ENCODE results near the gene KRTAP2-1.
"Not testable (repeated sequence)": the region's sequence is repeated elsewhere in the genome, so short reads cannot be mapped to it uniquely, and the experiment has no call there.

KRTAP2-1 gene

GRCh38 chr17:41055130-41055529 is 8.0 kb upstream of the KRTAP2-1 start, which contains the start of gene KRTAP2-2:
KRTAP2-2 (minus strand) TSS chr17:41055230; CDS start chr17:41055211, 19 bp downstream.
- DNase-seq = not testable (repeated sequence)

- DNase-seq = not testable (repeated sequence)
These were observed 7.4 kb upstream of the KRTAP2-1 start for GRCh38 chr17:41054556-41054955.

GRCh38 chr17:41054025-41054424 is 6.9 kb upstream of the KRTAP2-1 start:
- DNase-seq = no peak

- no peak for DNase-seq
These were observed 5.5 kb upstream of the KRTAP2-1 start for GRCh38 chr17:41052566-41052965.

- no peak for DNase-seq
These were observed 2.0 kb upstream of the KRTAP2-1 start for GRCh38 chr17:41049110-41049509.

- DNase-seq = no peak
These were observed 1.3 kb upstream of the KRTAP2-1 start for GRCh38 chr17:41048441-41048840.

GRCh38 chr17:41042953-41043352 is 4.2 kb downstream of the KRTAP2-1 start:
- no peak for DNase-seq

GRCh38 chr17:41040783-41041571 is 6.1 kb downstream of the KRTAP2-1 start, which contains the start of gene KRTAP1-1:
KRTAP1-1 (minus strand) TSS chr17:41041450; CDS start chr17:41041397, 53 bp downstream.
- DNase-seq = not testable (repeated sequence)

- no peak for DNase-seq
These were observed 9.2 kb downstream of the KRTAP2-1 start for GRCh38 chr17:41037853-41038350.

- not testable (repeated sequence) for DNase-seq
These were observed 12.7 kb downstream of the KRTAP2-1 start, which contains the start of gene KRTAP1-3 for GRCh38 chr17:41034346-41034935. KRTAP1-3 (minus strand) TSS chr17:41034874; CDS start chr17:41034821, 53 bp downstream.

GRCh38 chr17:41029633-41030245 is 17.4 kb downstream of the KRTAP2-1 start, which contains the start of gene KRTAP1-4:
KRTAP1-4 (minus strand) TSS chr17:41030195; CDS start chr17:41030078, 117 bp downstream.
- DNase-seq = no peak

GRCh38 chr17:41026715-41027471 is 20.2 kb downstream of the KRTAP2-1 start, which contains the start of gene KRTAP1-5:
KRTAP1-5 (minus strand) TSS chr17:41027208; CDS start chr17:41027155, 53 bp downstream.
- no peak for DNase-seq

GRCh38 chr17:41024697-41025096 is 22.4 kb downstream of the KRTAP2-1 start:
- no peak for DNase-seq

GRCh38 chr17:41020336-41020735 is 26.8 kb downstream of the KRTAP2-1 start:
- DNase-seq = no peak

GRCh38 chr17:41019415-41019814 is 27.7 kb downstream of the KRTAP2-1 start:
- no peak for DNase-seq

GRCh38 chr17:41018541-41018940 is 28.6 kb downstream of the KRTAP2-1 start:
- no peak for DNase-seq

GRCh38 chr17:41016578-41017215 is 30.4 kb downstream of the KRTAP2-1 start:
- no peak for DNase-seq

GRCh38 chr17:41015454-41015853 is 31.7 kb downstream of the KRTAP2-1 start:
- DNase-seq = no peak

GRCh38 chr17:41013606-41014005 is 33.5 kb downstream of the KRTAP2-1 start:
- DNase-seq = no peak

GRCh38 chr17:41013181-41013580 is 33.9 kb downstream of the KRTAP2-1 start:
- DNase-seq = no peak

GRCh38 chr17:41012326-41013120 is 34.6 kb downstream of the KRTAP2-1 start:
- DNase-seq = no peak

Data from DMS79 treated with DMSO at 0.1 percent for 48 hours (cell line).